Suppressor macrophage treated with lipopolysaccharide for 4 hours (primary cell): ENCODE data around the gene FAM120AOS.

Experiments
- DNase-seq: peaks from one replicate; pipeline ENCODE4 v3.0.0-alpha.2; 2020

The FAM120AOS gene

GRCh38 chr9:93453047-93453914, at the start of gene FAM120AOS:
Gene FAM120AOS, minus strand, starts transcription at chr9:93453581. Its CDS starts 872 bp downstream, at chr9:93452709.
- peak; percentile 96 for DNase-seq

GRCh38 chr9:93501406-93501805, 48.0 kb upstream of the FAM120AOS start:
- peak; percentile 10 for DNase-seq

GRCh38 chr9:93500571-93501298, 47.4 kb upstream of the FAM120AOS start:
- DNase-seq, result no peak

- no peak for DNase-seq
Observed at GRCh38 chr9:93496285-93496684, 42.9 kb upstream of the FAM120AOS start.

GRCh38 chr9:93493949-93494348, 40.6 kb upstream of the FAM120AOS start:
- DNase-seq, result no peak

GRCh38 chr9:93492327-93492726, 38.9 kb upstream of the FAM120AOS start:
- DNase-seq, result no peak

GRCh38 chr9:93491593-93492232, 38.3 kb upstream of the FAM120AOS start:
- DNase-seq, result no peak

GRCh38 chr9:93488244-93488643, 34.9 kb upstream of the FAM120AOS start:
- no peak for DNase-seq

GRCh38 chr9:93486268-93486667, 32.9 kb upstream of the FAM120AOS start:
- no peak for DNase-seq

- no peak for DNase-seq
Observed at GRCh38 chr9:93483497-93483896, 30.1 kb upstream of the FAM120AOS start.

GRCh38 chr9:93480728-93481324, 27.4 kb upstream of the FAM120AOS start:
- no peak for DNase-seq

GRCh38 chr9:93480262-93480661, 26.9 kb upstream of the FAM120AOS start:
- DNase-seq, result no peak

- DNase-seq, result no peak
Observed at GRCh38 chr9:93479726-93480125, 26.3 kb upstream of the FAM120AOS start.

GRCh38 chr9:93477397-93477796, 24.0 kb upstream of the FAM120AOS start:
- DNase-seq, result no peak

GRCh38 chr9:93476924-93477323, 23.5 kb upstream of the FAM120AOS start:
- DNase-seq, result no peak

- DNase-seq, result no peak
Observed at GRCh38 chr9:93475856-93476255, 22.5 kb upstream of the FAM120AOS start.

- DNase-seq, result no peak
Observed at GRCh38 chr9:93475108-93475507, 21.7 kb upstream of the FAM120AOS start.

- DNase-seq, result no peak
Observed at GRCh38 chr9:93473411-93473810, 20.0 kb upstream of the FAM120AOS start.

GRCh38 chr9:93471124-93471523, 17.7 kb upstream of the FAM120AOS start:
- DNase-seq, result no peak

GRCh38 chr9:93470391-93470790, 17.0 kb upstream of the FAM120AOS start:
- no peak for DNase-seq

GRCh38 chr9:93468763-93469456, 15.5 kb upstream of the FAM120AOS start:
- peak; percentile 52 for DNase-seq

GRCh38 chr9:93467462-93467861, 14.1 kb upstream of the FAM120AOS start:
- DNase-seq, result no peak

- no peak for DNase-seq
Observed at GRCh38 chr9:93467062-93467416, 13.7 kb upstream of the FAM120AOS start.
